Superior temporal gyrus (tissue), 1 donor: Measurements from ENCODE around the gene ABCD3.
"Not testable (repeated sequence)": the region's sequence is repeated elsewhere in the genome, so short reads cannot be mapped to it uniquely, and the experiment has no call there.

Experiments used
- DNase-seq: peaks from one replicate; pipeline ENCODE4 v3.0.0-alpha.2; 2016; ENCODE audit errors: extremely low spot score

The ABCD3 gene

DNA sequence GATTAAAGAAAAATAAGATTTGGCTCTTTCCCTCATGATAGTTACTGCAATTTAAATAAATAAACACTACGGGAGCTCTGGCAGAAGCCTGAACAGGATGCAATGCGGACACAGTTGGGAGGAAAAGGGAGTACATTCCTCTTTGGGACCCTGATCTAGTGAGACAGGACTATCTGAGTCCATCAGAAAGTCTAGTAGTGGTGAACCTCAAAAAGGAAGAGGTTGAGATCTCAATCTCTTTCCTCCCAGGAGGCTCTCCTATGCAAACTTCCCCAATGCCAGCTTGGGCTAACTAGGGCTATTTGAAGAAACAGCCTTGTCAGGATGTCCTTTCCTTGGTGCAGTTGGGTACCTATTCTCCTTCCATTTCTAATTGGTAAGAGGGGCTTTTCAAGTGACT, 4.9 kb upstream of the ABCD3 start:
- no peak for DNase-seq

DNA sequence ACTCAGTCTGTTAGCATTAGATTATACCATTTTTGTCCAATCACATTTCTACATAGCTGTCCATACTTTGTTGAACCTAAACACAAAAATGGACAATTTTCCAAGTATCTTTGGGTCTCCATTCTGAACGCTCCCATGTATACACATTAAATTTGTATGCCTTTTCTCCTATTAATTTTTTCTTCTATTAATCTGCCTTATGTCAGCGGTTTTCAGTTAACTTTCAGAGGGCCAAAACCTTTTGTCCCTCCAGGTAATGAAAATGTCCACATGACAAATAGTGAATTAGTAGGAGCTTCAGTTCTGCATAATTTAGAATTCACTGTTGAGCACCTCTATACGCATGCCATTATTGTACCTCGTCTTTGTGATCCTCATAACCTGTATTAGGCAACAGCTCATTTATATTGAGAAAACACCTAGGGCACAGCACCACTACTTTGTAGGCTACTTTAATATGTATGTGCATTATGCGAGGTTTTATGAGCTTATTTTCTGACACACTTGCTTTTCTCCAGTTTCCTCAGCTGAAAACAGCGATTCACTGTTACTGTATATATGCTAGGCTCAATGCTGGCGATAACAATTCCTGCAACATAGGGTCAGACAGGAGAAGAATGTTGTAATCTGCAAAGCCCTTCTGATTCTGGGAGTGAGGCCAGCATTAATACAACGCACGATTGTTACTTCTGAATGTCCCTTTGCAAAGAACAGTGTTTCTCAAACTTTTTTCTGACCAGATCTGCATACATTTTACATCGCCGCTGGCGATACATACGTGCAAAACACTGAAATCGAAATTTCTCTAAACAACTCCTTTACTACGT, 1.1 kb upstream of the ABCD3 start:
- peak; percentile 96 for DNase-seq

DNA sequence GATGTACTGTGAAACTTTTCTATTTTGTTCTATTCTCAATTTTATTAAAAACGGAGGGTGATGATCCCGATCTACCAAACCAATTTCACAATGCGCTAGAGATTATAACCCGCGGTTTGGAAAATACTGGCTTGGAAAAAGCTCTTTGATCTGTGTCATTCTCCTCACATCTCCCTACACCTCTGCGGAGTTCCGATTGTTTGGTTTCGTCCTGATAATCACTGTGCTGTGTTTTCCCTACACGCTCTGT, 536 bp upstream of the ABCD3 start:
- DNase-seq, result no peak

DNA sequence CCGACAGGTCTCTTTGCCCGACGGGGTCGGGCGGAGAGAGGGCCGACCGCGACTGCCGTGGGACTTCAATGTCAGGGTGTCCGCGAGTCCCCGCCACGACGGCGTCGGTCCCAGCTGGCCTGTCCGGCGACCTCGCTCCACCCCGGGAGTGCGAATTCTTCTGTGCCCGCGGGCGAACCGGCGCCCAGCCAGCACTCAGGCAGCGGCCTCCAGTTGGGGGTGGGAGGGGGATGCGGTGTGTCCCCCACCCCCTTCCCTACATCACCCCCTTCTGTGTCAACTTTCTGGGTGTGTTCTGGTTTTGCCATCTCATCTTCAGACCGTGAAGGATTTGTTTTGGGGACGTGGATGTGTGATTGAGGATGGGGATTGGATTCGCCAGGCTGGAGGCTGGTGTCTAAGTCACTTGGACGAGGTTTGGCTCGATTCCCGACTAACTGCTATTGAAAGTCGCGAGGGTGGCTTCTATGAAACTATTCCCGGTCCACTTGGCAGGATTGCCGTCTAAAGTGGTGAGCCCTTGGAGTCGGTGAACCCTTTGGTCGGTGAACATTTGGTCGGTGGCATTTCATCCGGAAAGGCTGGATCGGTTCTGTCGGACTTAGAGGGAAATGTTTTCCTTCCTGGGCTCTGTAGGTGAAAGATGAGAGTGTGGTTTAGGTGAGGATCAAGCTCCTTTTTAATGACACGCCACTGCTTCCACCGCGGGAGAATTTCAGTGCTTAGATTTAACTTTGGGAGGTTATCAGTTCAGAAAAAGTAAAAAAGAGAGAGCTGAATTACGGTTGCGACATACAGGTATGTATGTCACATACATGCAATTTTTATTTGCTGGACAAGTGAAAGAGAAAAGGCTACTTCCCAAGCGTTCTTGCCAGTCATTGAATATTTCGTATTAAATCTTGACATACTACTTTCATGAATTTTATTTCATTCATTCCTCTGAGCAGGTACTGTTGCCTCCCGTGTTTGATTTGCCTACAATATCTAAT, 771 bp downstream of the ABCD3 start:
- peak; percentile 49 for DNase-seq

DNA sequence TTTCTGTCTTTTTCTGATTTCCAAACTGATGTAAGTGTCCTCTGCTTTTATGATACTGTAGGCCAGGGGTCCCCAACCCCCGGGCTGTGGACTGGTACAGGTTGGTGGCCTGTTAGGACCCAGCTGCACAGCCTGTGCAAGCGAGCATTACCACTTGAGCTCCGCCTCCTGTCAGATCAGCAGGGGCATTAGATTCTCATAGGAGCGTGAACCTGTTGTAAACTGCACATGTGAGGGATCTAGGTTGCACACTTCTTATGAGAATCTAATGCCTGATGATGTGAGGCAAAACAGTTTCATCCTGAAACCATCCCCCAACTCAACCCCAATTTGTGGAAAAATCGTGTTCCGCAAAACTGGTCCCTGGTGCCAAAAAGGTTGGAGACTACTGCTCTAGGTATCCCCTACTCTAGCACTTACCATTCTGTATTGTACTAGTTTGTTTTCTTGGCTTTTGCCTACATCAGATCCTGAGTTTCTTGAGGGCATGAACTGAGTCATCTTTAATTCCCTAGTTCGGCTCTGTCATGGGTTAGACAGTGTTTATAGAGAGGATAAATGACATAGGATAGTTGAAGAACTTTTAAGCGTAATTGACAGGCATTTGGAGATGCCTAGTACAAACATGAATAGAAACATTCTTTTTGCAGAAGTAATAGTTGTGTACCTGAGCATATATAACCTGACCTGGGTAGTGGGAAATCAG, 4.1 kb downstream of the ABCD3 start:
- DNase-seq, result no peak

DNA sequence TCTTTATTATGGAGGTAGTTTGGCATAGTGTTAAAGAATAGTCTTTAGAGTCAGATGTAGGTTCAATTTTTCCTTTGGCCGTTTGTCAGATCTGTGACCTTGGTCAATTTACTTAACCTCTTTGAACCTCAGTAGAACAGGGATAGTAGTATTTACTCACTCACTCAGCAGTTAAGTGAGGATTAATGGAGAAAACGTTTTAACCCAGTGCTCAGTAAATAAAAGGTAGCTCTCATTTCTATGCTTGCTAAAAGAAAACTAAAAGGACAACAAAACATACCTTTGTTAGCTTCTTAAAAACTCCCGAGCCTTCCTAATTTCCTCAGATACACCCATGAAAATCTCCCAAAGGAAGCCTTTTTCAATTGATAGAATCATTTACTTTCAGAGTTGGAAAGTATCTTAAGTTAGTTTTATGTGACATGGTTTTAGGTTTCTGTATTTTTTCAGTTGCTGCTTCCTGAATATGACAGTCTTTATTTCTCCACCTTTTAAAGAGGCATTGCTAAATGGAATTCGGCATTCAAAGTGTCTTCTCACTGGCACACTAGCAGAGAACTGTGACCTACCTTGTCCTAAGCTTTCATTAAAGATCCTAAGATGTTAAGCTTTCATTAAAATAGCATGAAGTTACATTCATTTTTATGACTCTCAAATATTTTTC, 7.8 kb downstream of the ABCD3 start:
- no peak for DNase-seq

DNA sequence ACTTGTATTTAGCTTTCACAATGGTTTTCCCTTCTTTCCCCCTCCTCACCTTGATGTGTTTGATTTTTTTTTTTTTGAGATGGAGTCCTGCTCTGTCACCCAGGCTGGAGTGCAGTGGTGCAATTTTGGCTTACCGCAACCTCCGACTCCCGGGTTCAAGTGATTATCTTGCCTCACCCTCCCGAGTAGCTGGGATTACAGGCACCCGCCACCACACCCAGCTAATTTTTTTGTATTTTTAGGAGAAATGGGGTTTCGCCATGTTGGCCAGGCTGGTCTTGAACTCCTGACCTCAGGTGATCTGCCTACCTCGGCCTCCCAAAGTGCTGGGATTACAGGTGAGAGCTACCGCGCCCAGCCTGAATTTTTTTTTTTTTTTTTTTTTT, 8.3 kb downstream of the ABCD3 start:
- DNase-seq, result not testable (repeated sequence)

DNA sequence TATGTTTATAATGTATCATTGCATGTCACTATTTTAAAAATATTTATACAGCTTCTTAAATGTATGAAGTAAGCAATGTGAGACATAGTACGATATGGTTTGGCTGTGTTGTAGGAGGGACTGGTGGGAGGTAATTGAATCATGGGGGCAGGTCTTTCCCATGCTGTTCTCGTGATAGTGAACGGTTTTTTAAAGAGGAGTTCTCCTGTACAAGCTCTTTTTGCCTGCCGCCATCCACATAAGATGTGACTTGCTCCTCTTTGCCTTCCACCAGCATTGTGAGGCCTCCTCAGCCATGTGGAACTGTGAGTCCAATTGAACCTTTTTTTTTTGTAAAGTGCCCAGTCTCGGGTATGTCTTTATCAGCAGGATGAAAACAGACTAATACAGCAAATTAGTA, 10.3 kb downstream of the ABCD3 start:
- DNase-seq, result no peak

DNA sequence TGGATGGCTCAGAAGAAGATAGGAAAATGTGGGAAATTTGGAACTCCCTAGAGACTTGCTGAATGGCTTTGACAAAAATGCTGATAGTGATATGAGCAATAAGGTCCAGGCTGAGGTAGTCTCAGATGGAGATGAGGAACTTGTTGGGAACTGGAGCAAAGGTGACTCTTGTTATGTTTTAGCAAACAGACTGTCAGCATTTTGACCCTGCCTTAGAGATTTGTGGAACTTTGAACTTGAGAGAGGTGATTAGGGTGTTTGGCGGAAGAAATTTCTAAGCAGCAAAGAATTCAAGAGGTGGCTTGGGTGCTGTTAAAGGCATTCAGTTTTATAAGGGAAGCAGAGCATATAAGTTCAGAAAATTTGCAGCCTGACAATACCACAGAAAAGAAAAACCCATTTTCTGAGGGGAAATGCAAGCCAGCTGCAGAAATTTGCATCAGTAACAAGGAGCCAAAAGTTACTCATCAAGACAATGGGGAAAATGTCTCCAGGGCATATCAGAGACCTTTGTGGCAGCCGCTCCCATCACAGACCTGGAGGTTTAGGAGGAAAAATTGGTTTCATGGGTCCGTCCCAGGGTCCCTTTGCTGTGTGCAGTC, 10.8 kb downstream of the ABCD3 start:
- not testable (repeated sequence) for DNase-seq

DNA sequence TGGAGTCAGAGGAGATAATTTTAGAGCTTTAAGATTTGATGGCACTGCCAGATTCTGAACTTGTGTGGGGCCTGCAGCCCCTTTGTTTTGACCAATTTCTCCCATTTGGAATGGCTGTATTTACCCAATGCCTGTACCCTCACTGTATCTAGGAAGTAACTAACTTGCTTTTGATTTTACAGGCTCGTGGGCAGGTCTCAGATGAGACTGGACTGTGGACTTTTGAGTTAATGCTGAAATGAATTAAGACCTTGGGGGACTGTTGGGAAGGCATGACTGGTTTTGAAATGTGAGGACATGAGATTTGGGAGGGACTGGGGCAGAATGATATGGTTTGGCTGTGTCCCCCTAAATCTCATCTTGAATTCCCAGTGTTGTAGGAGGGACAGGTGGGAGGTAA, 11.9 kb downstream of the ABCD3 start:
- not testable (repeated sequence) for DNase-seq

DNA sequence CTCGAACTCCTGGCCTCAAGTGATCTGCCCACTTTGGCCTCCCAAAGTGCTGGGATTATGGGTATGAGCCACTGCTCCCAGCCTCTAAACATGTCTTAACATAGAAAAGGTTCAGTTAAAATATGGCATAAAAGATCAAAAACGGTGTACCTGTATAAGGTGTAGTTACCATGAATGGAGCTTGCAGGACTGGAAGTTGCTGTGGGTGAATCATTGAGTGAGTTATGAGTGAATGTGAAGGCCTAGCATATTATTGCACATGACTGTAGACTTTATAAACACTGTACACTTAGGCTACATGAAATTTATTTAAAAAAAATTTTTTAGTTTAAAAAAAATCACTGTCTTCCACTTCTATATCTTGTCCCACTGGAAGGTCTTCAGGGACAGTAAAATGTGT, 15.7 kb downstream of the ABCD3 start:
- no peak for DNase-seq

DNA sequence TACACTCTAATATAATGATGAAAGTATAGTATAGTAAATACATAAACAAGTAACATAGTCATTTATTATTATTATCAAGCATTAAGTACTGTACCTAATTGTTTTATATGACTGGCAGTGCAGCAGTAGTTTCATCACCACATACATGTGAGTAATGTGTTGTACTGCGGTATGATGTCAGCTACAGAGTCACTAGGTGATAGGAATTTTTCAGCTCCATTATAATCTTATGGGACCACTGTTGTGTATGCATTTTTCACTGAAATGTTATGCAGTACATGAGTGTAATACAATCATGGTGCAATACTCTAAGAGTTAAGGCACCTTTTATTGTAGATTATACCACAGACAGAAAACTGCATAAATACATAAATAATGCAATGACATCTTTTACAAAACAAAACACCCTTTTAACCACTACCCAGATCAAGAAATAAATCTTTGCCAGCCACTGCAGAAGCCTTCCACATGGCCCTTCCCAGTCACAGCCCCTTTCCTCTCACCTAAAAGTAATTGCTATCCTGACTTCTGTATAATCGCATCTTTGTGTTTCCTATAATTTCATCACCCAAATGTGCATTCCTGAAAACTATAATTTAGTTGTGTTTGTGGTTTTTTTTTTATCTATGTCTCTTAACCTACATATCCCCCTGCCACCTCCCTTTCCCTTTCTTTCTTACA, 16.3 kb downstream of the ABCD3 start:
- DNase-seq, result no peak

DNA sequence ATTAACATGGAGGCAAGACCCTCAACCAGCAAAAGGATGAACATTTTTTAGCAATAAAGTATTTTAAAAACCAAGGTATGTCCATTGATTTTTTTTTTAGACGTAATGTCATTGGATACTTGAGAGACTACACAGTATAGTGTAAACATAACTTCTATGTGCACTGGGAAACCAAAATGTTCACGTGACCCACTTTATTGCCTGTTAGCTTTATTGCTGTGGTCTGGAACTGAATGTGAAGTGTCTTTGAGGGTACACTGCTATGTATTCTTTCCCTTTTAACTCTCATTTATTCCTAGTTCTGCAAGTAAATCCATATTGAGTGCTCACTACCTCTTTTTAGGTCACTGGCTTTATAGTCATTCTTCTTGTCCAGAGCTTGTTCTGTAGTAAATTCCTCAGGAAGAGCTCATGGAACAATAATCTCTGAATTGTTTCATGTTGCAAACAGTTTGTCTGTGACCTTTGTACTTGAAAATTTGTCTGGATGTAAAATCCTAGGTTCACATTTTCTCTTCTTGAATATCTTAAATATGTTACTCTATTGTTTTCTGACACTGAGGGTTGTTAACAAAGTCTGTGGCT, 20.6 kb downstream of the ABCD3 start:
- no peak for DNase-seq

DNA sequence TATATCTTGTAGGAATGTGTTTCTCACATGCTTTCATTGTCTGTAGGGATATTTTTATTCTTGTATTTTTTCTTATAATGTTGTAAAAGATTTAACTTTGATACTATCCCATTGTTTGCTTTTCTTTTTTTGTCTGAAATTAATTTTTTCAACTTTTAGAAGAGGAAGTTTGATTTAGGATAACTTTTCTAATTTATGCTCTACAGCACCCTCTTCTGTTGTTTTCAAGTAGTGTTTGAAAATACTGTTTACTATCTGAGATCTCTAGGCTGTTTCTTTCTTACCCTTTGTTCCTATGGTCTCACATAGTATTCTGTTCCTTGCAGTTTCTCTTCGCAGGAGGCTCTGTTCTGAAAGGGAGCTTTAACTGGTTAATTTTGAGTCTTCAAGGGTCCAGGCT, 21.9 kb downstream of the ABCD3 start:
- peak; percentile 1 for DNase-seq

DNA sequence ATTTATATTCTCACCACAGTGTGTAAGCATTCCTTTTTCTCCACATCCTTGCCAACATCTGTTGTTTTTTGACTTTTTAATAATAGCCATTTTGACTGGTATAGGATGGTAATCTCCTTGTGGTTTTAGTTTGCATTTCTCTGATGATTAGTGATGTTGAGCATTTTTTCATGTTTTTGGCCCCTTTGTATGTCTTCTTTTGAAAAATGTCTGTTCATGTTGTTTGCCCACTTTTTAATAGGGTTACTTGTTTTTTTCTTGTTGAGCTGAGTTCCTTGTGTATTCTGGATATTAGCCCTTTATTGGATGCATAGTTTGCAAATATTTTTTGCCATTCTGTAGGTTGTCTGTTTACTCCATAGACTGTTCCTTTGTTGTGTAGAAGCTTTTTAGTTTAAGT, 24.9 kb downstream of the ABCD3 start:
- DNase-seq, result not testable (repeated sequence)

DNA sequence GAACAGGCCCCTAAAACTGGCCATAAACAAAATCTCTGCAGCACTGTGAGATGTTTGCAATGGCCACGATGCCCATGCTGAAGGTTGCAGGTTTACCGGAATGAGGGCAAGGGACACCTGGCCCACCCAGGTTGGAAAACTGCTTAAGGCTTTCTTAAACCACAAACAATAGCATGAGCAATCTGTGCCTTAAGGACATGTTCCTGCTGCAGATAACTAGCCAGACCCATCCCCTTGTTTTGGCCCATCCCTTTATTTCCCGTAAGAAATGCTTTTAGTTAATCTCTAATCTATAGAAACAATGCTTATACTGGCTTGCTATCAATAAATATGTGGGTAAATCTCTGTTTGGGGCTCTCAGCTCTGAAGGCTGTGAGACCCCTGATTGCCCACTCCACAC, 26.6 kb downstream of the ABCD3 start:
- DNase-seq, result not testable (repeated sequence)

DNA sequence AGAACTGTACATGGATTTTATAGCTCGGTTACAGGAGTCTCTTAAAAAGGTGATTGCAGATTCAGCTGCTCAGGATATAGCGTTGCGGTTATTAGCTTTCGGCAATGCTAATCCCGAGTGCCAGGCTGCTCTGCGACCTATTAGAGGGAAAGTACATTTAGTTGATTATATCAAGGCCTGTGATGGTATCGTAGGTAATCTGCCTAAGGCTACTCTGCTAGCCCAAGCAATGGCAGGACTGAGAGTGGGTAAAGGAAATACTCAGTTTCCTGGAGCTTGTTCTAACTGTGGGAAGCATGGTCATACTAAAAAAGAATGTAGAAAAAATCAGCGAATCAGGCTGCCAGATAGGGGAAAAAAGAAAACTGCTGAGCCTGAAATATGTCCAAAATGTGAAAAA, 27.5 kb downstream of the ABCD3 start:
- not testable (repeated sequence) for DNase-seq

DNA sequence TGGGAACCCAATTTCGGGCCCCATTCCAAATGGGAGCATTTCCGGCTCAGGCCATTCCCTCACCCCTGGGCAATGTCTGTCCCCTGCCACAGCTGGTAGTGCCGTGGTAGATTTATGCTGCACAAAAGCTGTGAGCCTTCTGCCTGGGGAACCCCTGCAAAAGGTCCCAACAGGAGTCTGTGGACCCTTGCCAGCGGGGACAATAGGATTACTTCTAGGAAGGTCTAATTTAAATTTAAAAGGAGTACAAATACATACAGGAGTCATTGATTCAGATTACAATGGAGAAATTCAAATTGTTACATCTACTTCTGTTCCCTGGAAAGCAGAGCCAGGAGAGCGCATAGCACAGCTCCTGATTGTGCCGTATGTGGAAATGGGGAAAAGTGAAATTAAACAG, 28.0 kb downstream of the ABCD3 start:
- not testable (repeated sequence) for DNase-seq

DNA sequence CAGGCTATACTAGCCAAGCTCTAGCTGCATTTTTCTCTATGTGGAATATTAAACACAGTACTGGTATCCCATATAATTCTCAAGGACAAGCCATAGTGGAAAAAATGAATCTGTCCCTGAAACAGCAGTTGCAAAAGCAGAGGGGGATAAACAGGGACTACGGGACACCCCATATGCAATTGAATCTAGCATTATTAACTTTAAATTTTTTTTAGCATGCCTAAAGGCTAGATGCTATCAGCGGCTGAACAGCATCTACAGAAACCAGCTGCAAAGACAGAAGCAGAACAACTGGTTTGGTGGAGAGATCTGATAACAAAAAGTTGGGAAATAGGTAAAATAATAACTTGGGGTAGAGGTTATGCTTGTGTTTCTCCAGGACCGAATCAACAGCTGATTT, 30.6 kb downstream of the ABCD3 start:
- not testable (repeated sequence) for DNase-seq

DNA sequence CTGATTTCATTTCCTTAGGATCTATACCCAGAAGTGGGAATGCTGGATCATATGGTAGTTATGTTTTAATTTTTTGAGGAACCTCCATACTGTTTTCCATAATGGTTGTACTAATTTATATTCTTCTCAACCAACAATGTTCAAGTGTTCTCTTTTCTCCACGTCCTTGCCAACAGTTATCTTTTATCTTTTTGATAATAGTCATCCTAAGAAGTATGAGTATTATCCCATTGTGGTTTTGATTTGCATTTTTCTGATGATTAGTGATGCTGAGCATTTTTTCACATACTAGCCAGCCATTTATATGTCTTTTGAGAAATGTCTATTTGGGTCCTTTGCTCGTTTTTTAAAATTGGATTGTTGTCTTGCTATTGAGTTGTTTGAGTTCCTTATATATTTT, 38.5 kb downstream of the ABCD3 start:
- DNase-seq, result no peak
